Amygdala (tissue), 56 donors: ENCODE results near the gene CTSE.

Source experiments
- DNase-seq, 56 donors: peaks; one replicate each; lab custom pipeline; 2025; lab: John Stamatoyannopoulos, UW

CTSE gene

GRCh38 chr1:205976036-205976435, 47.7 kb downstream of the CTSE start:
- no peak for DNase-seq

GRCh38 chr1:205975387-205975998, 48.2 kb downstream of the CTSE start:
- no peak for DNase-seq

GRCh38 chr1:205974712-205975111, 49.0 kb downstream of the CTSE start:
- DNase-seq: no peak

- no peak for DNase-seq
Observed at GRCh38 chr1:205973377-205974232, 50.1 kb downstream of the CTSE start.

GRCh38 chr1:205972491-205973168, 51.1 kb downstream of the CTSE start:
- DNase-seq: no peak

GRCh38 chr1:205972081-205972480, 51.6 kb downstream of the CTSE start:
- no peak for DNase-seq

DNA sequence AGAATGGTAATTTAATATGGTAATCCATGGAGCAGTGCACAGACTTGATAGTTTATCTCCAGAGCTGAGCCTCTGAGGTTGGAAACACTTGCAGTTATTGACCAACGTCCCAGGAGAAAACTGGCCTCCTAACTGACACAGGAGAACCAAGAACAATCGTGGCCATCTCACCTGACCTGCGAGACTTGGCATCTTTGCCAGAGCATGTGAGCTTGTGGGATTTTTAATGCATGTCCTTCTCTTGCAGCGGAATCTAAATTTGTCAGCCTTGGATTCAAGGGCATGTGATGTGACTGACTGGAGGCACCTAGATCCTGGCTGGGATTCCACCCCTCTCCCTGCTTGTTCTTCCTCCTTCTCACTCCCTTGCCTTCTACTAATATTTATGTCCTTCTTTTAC, 52.6 kb downstream of the CTSE start:
- no peak for DNase-seq

GRCh38 chr1:205970486-205970885, 53.2 kb downstream of the CTSE start:
- no peak for DNase-seq

DNA sequence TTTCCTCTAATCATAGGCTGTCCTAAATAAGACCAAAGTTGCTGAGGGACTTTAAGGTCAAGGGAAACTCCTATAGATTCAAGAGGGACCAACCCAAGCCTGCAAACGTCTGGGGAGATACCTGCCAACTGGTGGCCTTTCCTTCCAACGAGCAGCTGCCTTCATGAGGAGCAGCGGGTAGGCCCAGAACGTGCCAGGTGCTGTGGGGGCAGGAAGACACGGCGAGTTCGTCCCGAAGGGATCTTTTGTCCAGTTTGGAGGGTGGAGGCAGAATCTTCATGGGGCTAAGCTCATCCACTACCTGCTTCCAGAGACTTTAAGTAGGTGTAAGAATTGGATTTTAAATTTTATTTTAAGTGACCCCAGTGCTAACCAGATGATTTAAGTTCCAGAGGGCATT, 54.5 kb downstream of the CTSE start:
- DNase-seq: no peak

- no peak for DNase-seq
Observed at GRCh38 chr1:205967554-205968335, 56.0 kb downstream of the CTSE start.

GRCh38 chr1:205965036-205965884, 58.4 kb downstream of the CTSE start:
- DNase-seq: no peak

DNA sequence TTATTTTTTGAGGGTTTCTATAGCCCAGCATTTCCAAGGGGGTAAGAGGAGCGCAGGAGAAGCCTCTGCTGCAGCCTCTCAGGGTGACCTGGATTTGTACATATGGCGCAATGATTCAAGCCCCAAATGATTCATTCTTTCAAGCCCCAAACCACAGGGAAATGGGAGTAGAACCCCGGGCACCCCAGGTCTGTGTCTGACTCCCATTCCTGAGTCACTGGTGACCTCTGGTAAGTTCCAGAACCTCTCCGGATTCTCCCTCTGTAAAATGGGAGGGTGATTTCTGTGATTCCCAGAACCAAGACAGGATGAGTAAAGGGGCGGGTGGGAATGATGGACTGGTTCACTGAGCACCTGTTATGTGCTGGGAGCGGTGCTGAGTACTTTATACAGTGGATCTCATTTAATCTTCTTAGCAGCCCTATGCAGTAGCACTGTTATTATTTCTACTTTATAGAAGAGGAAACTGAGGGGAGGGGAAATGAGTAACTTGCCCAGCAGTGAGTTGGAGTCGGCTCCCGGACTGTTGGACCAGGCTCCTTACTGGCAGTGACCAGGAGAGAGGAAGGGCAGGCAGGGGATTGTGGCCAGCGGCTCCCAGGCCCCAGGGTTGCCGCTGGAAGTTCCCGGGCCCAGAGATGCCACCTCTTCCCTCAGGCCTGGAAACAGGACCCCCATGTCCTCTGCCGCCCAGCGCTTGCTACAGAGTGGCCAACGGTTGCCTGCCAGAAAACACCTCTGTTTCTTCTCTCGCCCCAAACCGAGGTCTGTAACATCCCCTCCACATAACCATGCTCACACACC, 60.1 kb downstream of the CTSE start:
- DNase-seq: no peak

DNA sequence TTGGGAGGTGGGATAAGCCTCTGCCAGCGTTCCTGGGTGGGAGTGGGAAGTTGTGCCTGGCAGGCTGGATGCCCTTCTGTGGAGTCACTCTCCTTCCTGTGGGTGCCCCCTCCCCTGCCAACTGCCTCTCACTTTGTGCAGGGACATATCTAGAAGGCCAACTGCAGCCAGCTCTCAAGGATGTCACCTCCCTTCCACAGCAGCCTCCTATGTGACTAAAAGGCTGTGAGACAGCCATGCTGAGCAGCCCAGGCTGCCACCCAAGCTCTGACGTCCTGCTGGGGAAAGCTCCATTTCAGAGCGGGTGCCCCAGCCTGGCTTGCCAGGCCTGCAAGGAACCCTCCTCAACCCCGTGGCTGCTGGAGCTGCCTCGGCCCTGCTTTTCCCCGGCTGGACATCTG, 60.9 kb downstream of the CTSE start:
- DNase-seq: peak in 1 of 56 donors; percentile 18

GRCh38 chr1:205961991-205962820, 61.5 kb downstream of the CTSE start:
- no peak for DNase-seq

DNA sequence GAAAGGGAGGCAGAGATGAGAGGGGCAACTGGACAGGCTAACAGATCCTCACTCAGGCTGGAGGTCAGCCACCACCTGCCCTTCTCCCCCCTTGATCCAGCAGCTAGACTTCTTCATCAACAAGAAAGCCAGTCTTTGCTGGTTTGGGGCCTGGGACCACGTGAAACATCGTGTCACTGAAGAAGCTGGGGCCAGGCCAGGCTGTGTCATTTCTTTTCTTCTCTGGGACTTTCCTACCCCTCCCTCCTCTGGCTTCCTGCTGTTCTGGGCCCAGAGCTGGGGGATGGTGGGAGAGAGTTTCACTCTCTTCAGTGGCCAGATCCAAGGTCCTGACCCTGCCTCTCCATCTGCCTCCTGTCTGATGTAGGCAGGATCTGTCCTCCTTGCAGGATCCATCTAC, 62.3 kb downstream of the CTSE start:
- DNase-seq: peak in 11 of 56 donors; percentile 10 to 35 (median 23)

DNA sequence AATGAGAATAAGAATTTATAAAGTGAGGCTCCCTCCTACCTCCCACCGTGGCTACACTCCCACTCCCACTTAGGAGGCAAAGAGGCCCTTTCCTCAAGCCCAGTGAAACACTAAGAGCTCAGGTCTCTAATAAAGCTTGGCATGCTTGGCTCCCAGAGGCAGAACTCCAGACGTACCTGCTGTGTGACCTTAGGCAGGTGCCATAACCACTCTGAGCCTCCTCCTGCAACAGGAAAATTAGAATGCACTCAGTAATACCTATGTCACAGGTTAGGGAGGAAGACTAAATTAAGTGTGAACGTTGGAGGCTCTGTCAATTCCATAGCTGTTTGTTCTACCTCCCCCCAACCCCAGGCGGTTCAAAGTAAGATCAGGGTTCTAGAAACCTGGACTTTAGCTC, 63.9 kb downstream of the CTSE start:
- no peak for DNase-seq
